ENCODE results near the gene C22orf15. TPM values are rescaled to one million over a fixed set of nuclear protein-coding genes. Genes with fewer than 3 reads are reported as not detected.

Gene C22orf15
- total and polyA plus RNA-seq, 2 experiments from 2014 or later = 0.37 TPM; not detected in 1

- H3K4me3 ChIP-seq = peak overlapping the region; percentile 91
- no peaks in the 10 kb centered on the region for H3K9me3 ChIP-seq (ENCODE audit: low read depth)
- H3K27me3 ChIP-seq = no peaks in the 10 kb centered on the region
- peaks cover 54% of the 10 kb centered on the region for H4K20me1 ChIP-seq (ENCODE audit: insufficient read depth, poor library complexity, severe bottlenecking)
- DNase-seq (ENCODE audit: low spot score) = no peak
- WGBS (ENCODE audit: low lambda C conversion rate, missing lambda C conversion rate) = 23% methylated on average over 3 of the region's 3 CpGs
- peak overlapping the region; percentile 85 for H3K4me2 ChIP-seq
- peak overlapping the region; percentile 100 for H3K27ac ChIP-seq
- no peak for TF ChIP-seq CTCF (IDR thresholded peaks at IDR 0.05; ENCODE audit: poor library complexity)
- no peak for TF ChIP-seq EZH2 (IDR thresholded peaks at IDR 0.05; ENCODE audit: borderline replicate concordance)
- no peak for TF ChIP-seq EZH2phosphoT487 (IDR thresholded peaks at IDR 0.05; ENCODE audit: low read depth, severe bottlenecking, unreplicated experiment)
- no peaks in the 10 kb centered on the region for H3K36me3 ChIP-seq (replicated peaks; ENCODE audit: insufficient read depth, low read depth)
- H2AFZ ChIP-seq = no peak overlapping the region
- peaks cover 58% of the 10 kb centered on the region for H3K79me2 ChIP-seq
- H3K9me2 ChIP-seq (replicated peaks; ENCODE audit: insufficient read depth) = no peaks in the 10 kb centered on the region
- H3K4me1 ChIP-seq (ENCODE audit: insufficient read depth) = peaks cover 66% of the 10 kb centered on the region
Measured at GRCh38 chr22:23787910-23788309, 25.1 kb downstream of the C22orf15 start.

GRCh38 chr22:23789121-23789520 is 26.3 kb downstream of the C22orf15 start:
- WGBS (ENCODE audit: low lambda C conversion rate, missing lambda C conversion rate) = 57% methylated on average over 4 of the region's 4 CpGs

GRCh38 chr22:23789638-23790037 is 26.8 kb downstream of the C22orf15 start:
- no peaks in the 10 kb centered on the region for H3K9me2 ChIP-seq (replicated peaks; ENCODE audit: insufficient read depth)
- no peaks in the 10 kb centered on the region for H3K36me3 ChIP-seq (replicated peaks; ENCODE audit: insufficient read depth, low read depth)
- H4K20me1 ChIP-seq (ENCODE audit: insufficient read depth, poor library complexity, severe bottlenecking) = peaks cover 57% of the 10 kb centered on the region
- H3K9me3 ChIP-seq (ENCODE audit: low read depth) = no peaks in the 10 kb centered on the region
- H3K4me3 ChIP-seq = no peak overlapping the region
- 77% methylated on average over 4 of the region's 4 CpGs for WGBS (ENCODE audit: low lambda C conversion rate, missing lambda C conversion rate)
- no peak overlapping the region for H2AFZ ChIP-seq
- TF ChIP-seq CTCF (IDR thresholded peaks at IDR 0.05; ENCODE audit: poor library complexity) = peak; percentile 3
- no peak for TF ChIP-seq EZH2 (IDR thresholded peaks at IDR 0.05; ENCODE audit: borderline replicate concordance)
- no peak for TF ChIP-seq EZH2phosphoT487 (IDR thresholded peaks at IDR 0.05; ENCODE audit: low read depth, severe bottlenecking, unreplicated experiment)
- H3K79me2 ChIP-seq = peaks cover 74% of the 10 kb centered on the region
- H3K4me2 ChIP-seq = peak overlapping the region; percentile 85
- no peaks in the 10 kb centered on the region for H3K27me3 ChIP-seq
- H3K4me1 ChIP-seq (ENCODE audit: insufficient read depth) = peaks cover 48% of the 10 kb centered on the region
- peak overlapping the region; percentile 78 for H3K27ac ChIP-seq
- DNase-seq (ENCODE audit: low spot score) = no peak

More at GRCh38 chr22:23789121-23789520, 26.3 kb downstream of the C22orf15 start:
- Histone ChIP-seq H2AFZ (no peak overlapping the region), H3K4me1 (ENCODE audit: insufficient read depth) (peaks cover 54% of the 10 kb centered on the region), H3K4me2 (peak overlapping the region; percentile 85), H4K20me1 (ENCODE audit: insufficient read depth, poor library complexity, severe bottlenecking) (peaks cover 57% of the 10 kb centered on the region), H3K9me3 (ENCODE audit: low read depth) (no peaks in the 10 kb centered on the region), H3K27me3 (no peaks in the 10 kb centered on the region), H3K27ac (peak overlapping the region; percentile 78), H3K36me3 (replicated peaks; ENCODE audit: insufficient read depth, low read depth) (no peaks in the 10 kb centered on the region), H3K4me3 (no peak overlapping the region), H3K79me2 (peaks cover 68% of the 10 kb centered on the region), H3K9me2 (replicated peaks; ENCODE audit: insufficient read depth) (no peaks in the 10 kb centered on the region)
- DNase-seq (ENCODE audit: low spot score) = no peak
- TF ChIP-seq CTCF (IDR thresholded peaks at IDR 0.05; ENCODE audit: poor library complexity) = no peak
- TF ChIP-seq EZH2 (IDR thresholded peaks at IDR 0.05; ENCODE audit: borderline replicate concordance) = no peak
- TF ChIP-seq EZH2phosphoT487 (IDR thresholded peaks at IDR 0.05; ENCODE audit: low read depth, severe bottlenecking, unreplicated experiment) = no peak

Measured in hepatocyte (in vitro differentiated cells).